Measurements from ENCODE around the gene AP4B1.

The AP4B1 gene

DNA sequence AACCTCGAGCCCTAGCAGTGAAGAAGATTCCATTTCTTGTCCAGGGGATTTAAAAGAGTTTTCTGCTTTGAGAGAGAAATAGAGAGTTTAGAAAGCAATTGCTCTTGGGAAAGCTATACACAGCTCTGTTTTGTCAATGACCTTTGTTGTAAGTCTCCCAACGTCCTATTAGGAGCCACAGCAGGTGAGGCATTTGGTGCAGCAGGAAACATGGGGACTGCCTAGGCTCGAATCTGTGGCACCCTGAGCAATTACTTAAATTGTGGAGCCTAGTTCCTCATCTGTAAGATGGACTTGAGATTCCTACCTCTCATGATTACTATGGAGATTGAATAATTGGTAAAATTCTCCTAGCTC lies 8.7 kb upstream of the AP4B1 start:
- H3K4me3 ChIP-seq (ENCODE audit: control insufficient read depth, low read depth, low read length): no peak overlapping the region
- TF ChIP-seq, protein P1, sequence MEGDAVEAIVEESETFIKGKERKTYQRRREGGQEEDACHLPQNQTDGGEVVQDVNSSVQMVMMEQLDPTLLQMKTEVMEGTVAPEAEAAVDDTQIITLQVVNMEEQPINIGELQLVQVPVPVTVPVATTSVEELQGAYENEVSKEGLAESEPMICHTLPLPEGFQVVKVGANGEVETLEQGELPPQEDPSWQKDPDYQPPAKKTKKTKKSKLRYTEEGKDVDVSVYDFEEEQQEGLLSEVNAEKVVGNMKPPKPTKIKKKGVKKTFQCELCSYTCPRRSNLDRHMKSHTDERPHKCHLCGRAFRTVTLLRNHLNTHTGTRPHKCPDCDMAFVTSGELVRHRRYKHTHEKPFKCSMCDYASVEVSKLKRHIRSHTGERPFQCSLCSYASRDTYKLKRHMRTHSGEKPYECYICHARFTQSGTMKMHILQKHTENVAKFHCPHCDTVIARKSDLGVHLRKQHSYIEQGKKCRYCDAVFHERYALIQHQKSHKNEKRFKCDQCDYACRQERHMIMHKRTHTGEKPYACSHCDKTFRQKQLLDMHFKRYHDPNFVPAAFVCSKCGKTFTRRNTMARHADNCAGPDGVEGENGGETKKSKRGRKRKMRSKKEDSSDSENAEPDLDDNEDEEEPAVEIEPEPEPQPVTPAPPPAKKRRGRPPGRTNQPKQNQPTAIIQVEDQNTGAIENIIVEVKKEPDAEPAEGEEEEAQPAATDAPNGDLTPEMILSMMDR (conservative IDR thresholded peaks at IDR 0.05; ENCODE audit: control insufficient read depth, insufficient read depth, low read depth, low read length): no peak
- DNase-seq (ENCODE audit: low read depth): no peak

DNA sequence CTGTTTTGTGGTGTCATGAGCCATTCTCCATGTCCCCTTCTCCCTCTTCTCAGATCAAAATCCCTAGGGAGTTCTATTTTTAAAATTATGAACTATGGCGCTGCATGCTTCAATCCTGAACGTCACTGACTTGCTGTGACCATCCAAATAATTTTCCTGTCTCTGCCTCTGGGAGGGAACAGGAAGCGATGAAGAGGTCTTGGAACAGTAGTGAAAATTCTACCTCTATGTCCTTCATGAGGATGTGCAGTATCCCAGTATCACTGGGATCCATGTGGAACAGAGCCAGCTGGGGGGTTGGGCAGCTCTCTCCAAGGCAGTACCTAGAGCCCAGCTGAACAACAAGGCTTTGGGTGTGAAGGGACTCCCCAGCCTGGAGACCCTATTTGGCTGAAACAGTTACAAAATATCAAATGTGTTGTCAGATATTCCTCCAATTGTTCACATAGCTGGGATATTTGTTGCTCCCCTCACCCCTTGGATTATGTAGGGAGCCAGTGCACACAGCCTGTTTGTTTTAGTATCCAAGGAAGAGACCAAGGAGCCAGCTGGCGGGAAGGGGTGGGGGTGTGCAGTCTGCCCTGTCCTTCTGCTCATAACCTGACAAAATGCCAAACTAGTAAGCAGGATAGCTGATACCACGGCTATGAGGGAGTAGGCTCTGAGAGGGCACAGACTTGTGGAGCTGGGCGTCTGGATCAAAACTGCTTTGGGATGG lies 8.2 kb upstream of the AP4B1 start:
- DNase-seq (ENCODE audit: low read depth): peak; percentile 44
- no peak overlapping the region for H3K4me3 ChIP-seq (ENCODE audit: control insufficient read depth, low read depth, low read length)
- TF ChIP-seq, protein P1 (conservative IDR thresholded peaks at IDR 0.05; ENCODE audit: control insufficient read depth, insufficient read depth, low read depth, low read length): no peak

DNA sequence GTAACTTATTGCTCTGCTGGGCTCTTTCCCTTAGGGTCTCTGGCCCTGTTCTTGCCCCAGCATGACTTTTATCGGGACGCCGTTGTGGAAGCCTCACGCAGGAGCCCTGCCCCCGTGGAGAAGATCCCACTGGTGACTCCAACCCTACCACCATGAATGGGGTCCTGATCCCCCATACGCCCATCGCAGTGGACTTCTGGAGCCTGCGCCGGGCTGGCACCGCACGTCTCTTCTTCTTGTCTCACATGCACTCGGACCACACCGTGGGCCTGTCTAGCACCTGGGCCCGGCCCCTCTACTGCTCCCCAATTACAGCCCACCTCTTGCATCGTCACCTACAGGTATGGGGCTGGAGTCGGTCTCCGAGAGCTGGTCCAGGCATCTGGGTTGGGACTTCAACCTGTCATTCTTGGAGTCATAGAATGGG lies 849 bp upstream of the AP4B1 start:
- TF ChIP-seq, protein P1 (conservative IDR thresholded peaks at IDR 0.05; ENCODE audit: control insufficient read depth, insufficient read depth, low read depth, low read length): no peak
- peak overlapping the region; percentile 81 for H3K4me3 ChIP-seq (ENCODE audit: control insufficient read depth, low read depth, low read length)
- no peak for DNase-seq (ENCODE audit: low read depth)

DNA sequence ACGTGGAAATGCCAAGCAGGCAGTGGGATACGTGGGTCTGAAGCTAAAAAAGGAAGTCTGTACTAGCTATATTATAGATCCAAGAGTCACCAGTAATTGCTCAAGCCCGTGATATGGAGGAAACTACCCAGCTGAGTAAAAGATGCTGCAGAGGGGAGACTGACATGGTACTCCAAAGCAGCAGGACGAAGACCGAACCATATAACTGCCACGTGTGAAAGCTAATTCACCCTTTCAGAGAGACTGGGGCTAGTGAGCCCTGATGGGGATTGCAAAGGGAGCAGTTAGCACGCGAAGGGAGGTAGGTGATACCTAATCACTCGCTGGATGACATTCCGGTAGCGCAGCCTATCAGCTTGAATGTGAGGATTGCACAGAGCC lies 316 bp downstream of the AP4B1 start:
- TF ChIP-seq, protein P1 (conservative IDR thresholded peaks at IDR 0.05; ENCODE audit: control insufficient read depth, insufficient read depth, low read depth, low read length): no peak
- H3K4me3 ChIP-seq (ENCODE audit: control insufficient read depth, low read depth, low read length): peak overlapping the region; percentile 81
- no peak for DNase-seq (ENCODE audit: low read depth)

DNA sequence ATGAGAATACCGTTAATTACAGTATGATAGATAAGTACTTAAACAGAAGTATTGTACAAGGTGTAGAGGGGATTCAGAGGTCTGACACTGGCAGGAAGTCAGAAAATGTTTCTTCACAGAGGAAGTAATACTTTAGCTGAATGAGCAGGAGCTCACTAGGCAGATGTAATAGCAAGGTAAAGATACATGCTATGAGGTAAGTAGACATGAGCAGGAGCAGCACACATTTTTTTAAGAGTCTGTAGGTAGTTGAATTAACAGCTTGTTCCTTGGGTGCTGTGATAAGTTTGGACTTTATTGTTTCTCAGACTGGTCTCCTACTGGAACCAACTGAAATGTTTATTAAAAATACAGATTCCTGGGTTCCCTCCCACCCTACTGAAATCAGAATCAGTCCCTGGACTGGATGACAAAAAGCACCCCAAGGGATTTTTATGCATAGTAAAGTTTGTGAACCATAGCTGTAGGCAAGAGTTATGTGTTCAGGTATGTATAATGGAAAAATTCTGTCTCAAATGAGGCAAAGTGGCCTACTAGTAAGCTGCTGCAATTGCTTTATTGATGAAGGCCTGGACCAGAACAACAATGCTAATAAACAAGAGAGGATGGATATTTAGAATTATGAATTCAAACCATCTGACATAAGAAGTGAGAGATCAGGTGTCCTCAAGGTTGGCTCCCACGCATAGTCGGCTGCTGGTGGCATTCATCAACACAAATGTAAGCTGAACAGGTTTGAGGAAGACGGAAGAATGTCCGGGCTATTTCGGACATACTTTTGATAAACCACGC lies 902 bp downstream of the AP4B1 start:
- H3K4me3 ChIP-seq (ENCODE audit: control insufficient read depth, low read depth, low read length): peak overlapping the region; percentile 81
- TF ChIP-seq, protein P1 (conservative IDR thresholded peaks at IDR 0.05; ENCODE audit: control insufficient read depth, insufficient read depth, low read depth, low read length): no peak
- DNase-seq (ENCODE audit: low read depth): no peak

DNA sequence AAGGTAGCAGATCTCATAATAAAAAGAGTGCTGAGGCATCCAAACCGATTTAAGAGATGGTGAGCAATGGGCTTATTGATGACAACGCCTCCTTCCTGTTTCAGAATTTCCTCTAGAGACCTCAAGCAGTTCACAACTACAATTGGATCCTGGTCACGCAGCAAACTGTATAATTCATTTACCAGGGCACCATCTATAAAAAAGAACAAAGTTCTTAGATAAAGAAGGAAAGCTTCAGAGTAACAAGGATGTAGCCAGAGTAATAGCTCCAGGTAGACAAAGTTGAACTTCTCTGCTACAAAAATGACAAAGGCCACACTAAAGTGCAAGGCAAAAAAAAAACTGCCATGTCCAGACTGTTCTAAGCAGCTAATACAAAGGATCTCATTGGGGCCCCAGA lies 3.4 kb downstream of the AP4B1 start:
- no peak for DNase-seq (ENCODE audit: low read depth)
- no peak overlapping the region for H3K4me3 ChIP-seq (ENCODE audit: control insufficient read depth, low read depth, low read length)
- TF ChIP-seq, protein P1 (conservative IDR thresholded peaks at IDR 0.05; ENCODE audit: control insufficient read depth, insufficient read depth, low read depth, low read length): no peak

All from fibroblast of mammary gland (primary cell).